Coronary artery (tissue), 2 donors: Measurements from ENCODE around the gene ZFP1.
"Not testable (repeated sequence)": the region's sequence is repeated elsewhere in the genome, so short reads cannot be mapped to it uniquely, and the experiment has no call there.

Experiments
- DNase-seq: peaks from one replicate; pipeline ENCODE4 v3.0.0-alpha.2; 2017; ENCODE audit warnings: low spot score
- H3K27ac ChIP-seq, 2 donors: fragments of 200-600 bp; sonication (generic); one replicate each; pipeline ENCODE4 v1.5.1; 2016 to 2019
- H3K4me3 ChIP-seq: fragments of 200-600 bp; sonication (generic); 2 replicates; pipeline ENCODE4 v1.5.1; 2016; ENCODE audit warnings: mild to moderate bottlenecking, moderate library complexity
- CTCF ChIP-seq: fragments of 200-600 bp; sonication (generic); IDR thresholded peaks from one replicate; pipeline ENCODE4 v1.5.1; 2019; ENCODE audit warnings: antibody characterized with exemption

The ZFP1 gene

DNA sequence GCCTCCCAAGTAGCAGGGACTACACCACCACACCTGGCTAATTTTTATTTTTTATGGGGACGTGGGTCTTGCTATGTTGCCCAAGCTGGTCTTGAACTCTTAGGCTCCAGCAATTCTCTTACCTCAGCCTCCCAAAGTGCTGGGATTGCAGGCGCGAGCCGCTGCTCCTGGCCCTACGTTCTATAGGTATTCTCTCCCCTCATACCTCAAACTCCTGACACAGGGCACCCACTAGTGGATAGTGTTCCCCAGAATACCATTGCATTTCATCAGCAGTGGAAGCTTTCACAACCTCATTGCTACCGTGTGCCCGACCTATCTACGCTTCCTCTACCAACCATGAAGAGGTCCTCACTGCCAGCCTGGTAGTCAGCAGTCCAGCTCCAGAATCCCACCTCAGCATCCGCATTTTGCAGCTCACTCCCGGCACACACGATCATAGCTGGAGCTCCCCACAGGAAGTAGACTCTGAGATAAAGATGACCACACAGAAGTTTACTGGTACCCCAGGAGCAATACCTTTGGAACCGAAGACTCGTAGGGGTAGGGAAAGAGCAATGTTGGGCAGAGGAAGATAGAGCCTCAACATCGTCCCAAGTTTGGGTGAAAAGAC lies 49.3 kb downstream of the ZFP1 start:
- no peak for TF ChIP-seq CTCF
- Histone ChIP-seq H3K4me3 (no peak overlapping the region), H3K27ac (no peak overlapping the region)
- peak; percentile 60 for DNase-seq

- DNase-seq, result peak; percentile 55
- Histone ChIP-seq H3K27ac (no peak overlapping the region), H3K4me3 (peak overlapping the region; percentile 24)
- TF ChIP-seq CTCF, result no peak
These were observed 49.8 kb downstream of the ZFP1 start for GRCh38 chr16:75198135-75198600.

DNA sequence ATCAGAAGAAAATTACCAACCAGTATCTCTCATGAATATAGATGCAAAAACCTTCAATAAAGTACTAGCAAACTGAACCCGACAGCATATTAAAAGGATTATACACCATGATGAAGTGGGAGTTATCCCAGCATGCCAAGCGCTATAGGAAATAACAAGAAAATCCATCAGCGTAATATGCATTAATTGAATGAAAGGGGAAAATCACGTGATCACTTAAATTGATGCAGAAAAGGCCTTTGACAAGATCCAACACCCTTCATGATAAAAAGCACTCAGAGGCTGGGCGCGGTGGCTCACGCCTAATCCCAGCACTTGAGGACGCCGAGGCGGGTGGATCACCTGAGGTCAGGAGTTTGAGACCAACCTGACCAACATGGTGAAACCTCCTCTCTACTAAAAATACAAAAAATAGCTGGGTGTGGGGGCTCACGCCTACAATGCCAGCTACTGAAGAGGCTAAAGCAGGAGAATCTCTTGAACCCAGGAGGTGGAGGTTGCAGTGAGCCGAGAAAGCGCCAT lies 53.8 kb downstream of the ZFP1 start:
- DNase-seq, result peak; percentile 19
- no peak overlapping the region for H3K27ac ChIP-seq
- H3K4me3 ChIP-seq, result no peak overlapping the region
- no peak for TF ChIP-seq CTCF

GRCh38 chr16:75203096-75203495 lies 54.8 kb downstream of the ZFP1 start:
- Histone ChIP-seq H3K27ac (no peak overlapping the region), H3K4me3 (no peak overlapping the region)
- DNase-seq, result peak; percentile 67
- TF ChIP-seq CTCF, result no peak

DNA sequence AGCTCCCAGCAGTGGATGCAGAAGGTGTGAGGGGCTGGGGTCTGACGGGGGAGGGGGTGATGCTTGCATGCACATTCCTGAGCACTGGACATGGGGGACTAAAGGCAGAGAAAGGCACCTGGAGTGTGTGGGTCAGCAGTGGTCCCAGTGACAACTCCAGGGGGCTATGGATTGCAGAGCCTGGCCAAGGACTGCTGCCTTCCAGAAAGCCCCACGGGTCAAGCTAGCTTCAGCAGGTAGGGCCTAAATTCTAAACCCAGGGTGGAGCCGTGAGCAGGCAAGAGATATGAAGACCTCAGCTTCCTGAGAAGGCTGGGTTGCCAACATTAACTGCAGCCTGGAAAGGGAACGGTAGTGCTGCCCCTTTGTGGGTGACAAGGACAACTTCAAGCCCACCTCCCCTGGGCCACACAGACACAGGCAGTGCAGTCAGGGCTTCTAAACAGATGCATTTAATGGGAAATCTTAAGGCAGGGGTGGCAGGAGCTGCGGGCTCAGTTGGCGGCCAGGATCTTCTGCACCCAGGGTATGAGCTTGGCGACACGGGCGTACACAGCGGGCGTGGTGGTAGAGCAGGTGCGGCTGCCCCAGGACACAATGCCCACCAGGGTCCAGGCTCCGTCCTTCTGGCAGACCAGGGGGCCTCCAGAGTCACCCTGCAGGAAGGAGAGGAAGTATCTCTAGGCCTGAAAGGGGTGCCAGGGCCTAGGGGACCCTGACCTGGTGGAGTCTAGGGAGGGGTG lies 55.5 kb downstream of the ZFP1 start:
- Histone ChIP-seq H3K4me3 (no peak overlapping the region), H3K27ac (no peak overlapping the region)
- DNase-seq, result peak; percentile 71
- TF ChIP-seq CTCF, result no peak

DNA sequence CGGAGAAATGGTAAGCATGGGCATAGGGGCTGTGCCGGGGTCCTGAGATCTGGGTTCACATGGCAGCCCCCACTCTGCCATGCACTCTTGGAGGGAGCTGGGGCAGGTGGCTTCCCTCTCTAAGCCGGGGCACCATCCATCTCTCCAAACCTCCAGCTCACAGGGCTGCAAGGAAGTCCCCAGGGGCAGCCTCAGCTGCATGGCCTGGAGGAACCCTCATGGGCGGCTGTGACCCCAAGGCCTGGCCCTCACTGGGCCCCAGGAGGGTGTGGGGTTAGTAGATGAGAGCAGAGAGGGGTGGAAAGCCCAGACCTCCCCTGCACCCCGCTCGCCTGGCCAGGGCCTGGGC lies 56.1 kb downstream of the ZFP1 start:
- no peak for DNase-seq
- no peak for TF ChIP-seq CTCF
- Histone ChIP-seq H3K4me3 (no peak overlapping the region), H3K27ac (no peak overlapping the region)

- not testable (repeated sequence) for H3K4me3 ChIP-seq, H3K27ac ChIP-seq, DNase-seq
These were observed 56.6 kb downstream of the ZFP1 start for GRCh38 chr16:75204905-75205304.

GRCh38 chr16:75205438-75205837 lies 57.1 kb downstream of the ZFP1 start:
- not testable (repeated sequence) for H3K27ac ChIP-seq, H3K4me3 ChIP-seq, DNase-seq

DNA sequence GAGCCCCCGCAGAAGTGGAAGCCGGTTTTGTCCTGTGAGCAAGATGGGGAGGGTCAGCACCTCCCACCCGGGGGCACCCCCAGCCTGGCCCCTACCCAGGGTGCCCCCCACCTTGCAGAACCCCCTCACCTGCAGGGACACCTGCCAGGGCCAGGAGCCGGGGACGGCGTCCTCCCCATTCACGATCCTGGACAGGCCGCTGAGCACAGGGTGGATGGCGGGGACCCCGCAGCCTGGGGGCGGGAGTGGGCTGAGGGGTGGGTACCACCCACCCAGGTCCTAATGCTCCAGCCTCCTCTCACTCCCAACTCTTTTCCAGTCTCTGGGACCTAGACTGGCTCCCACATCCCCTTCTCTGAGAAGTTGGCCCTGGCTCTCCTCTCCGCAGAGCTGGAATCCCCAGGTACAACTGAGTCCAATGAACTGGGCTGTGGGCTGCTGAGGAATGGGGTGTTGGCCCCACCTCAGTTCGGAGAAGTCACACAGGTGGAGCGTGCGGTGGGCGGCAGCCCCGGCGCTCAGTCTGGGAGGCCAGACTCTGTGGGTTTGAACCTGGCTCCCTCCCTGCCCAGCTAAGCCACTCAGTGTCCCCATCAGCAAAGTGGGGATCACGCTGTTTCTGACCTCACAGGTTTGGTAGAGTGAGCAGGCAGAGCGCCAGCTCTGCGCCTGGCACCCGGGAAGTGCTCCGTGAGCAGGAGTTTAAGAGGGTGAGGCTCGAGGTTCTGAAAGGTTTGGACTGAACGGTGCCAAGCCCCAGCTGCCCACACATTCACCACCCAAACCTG lies 57.8 kb downstream of the ZFP1 start:
- not testable (repeated sequence) for DNase-seq, H3K4me3 ChIP-seq, H3K27ac ChIP-seq
